Neural cell (in vitro differentiated cells): ENCODE data around the gene LETM1.

Experiments
- CTCF ChIP-seq: fragments of 450-650 bp; IDR thresholded peaks from 2 replicates; pipeline ENCODE4 v1.5.1; 2014; ENCODE audit warnings: antibody characterized with exemption, mild to moderate bottlenecking, moderate library complexity; ENCODE audit not compliant: poor library complexity, severe bottlenecking
- EZH2 ChIP-seq: fragments of 200-600, 300-800 bp; shearing (Covaris generic), sonication (generic); IDR thresholded peaks from 2 replicates; pipeline ENCODE4 v1.6.1; 2014; ENCODE audit warnings: antibody characterized with exemption, low read length, borderline replicate concordance, mild to moderate bottlenecking; ENCODE audit not compliant: insufficient read depth, poor library complexity, severe bottlenecking
- MXI1 ChIP-seq: fragments of 450-650 bp; conservative IDR thresholded peaks from 2 replicates; pipeline ENCODE4 v1.6.1; 2014; ENCODE audit warnings: antibody characterized with exemption, mild to moderate bottlenecking; ENCODE audit not compliant: poor library complexity, severe bottlenecking
- RAD21 ChIP-seq: fragments of 450-650 bp; conservative IDR thresholded peaks from 2 replicates; pipeline ENCODE4 v1.6.1; 2014; ENCODE audit warnings: antibody characterized with exemption, mild to moderate bottlenecking, moderate library complexity
- REST ChIP-seq: IDR thresholded peaks from 2 replicates; pipeline ENCODE4 v1.6.1; 2012; ENCODE audit warnings: borderline replicate concordance

- TF ChIP-seq REST (no peak), CTCF (no peak), RAD21 (no peak), EZH2 (no peak), MXI1 (no peak)
Measured at GRCh38 chr4:1842339-1842895, 13.5 kb downstream of the LETM1 start.
